Spinal cord (tissue), 10 donors: ENCODE results near the gene PCDH9. TPM values are rescaled to one million over a fixed set of nuclear protein-coding genes. Genes with fewer than 3 reads are reported as not detected.

Source experiments
- DNase-seq, 6 donors: peaks; one replicate each; pipeline versions ENCODE4 v3.0.0 to v3.0.0-alpha.2; 2013 to 2015; ENCODE audit warnings: low spot score in 6 of 6, low read depth in 4 of 6
- H3K27ac ChIP-seq: one replicate; pipeline ENCODE4 v1.5.1; 2013; ENCODE audit warnings: low read depth, low read length, control low read depth
- H3K27me3 ChIP-seq: one replicate; pipeline ENCODE4 v1.6.1; 2013; ENCODE audit warnings: low read length; ENCODE audit not compliant: control insufficient read depth, insufficient read depth
- H3K36me3 ChIP-seq: one replicate; pipeline ENCODE4 v1.6.1; 2013; ENCODE audit warnings: low read length; ENCODE audit not compliant: control insufficient read depth, insufficient read depth
- H3K4me1 ChIP-seq: one replicate; pipeline ENCODE4 v1.6.1; 2013; ENCODE audit warnings: low read length; ENCODE audit not compliant: control insufficient read depth, insufficient read depth
- H3K4me3 ChIP-seq: one replicate; pipeline ENCODE4 v1.5.1; 2013; ENCODE audit warnings: low read depth, low read length, control low read depth
- H3K9me3 ChIP-seq: one replicate; pipeline ENCODE4 v1.6.1; 2013; ENCODE audit warnings: low read length; ENCODE audit not compliant: control insufficient read depth, insufficient read depth
- WGBS: methylation state at CpG from one replicate; pipeline ENCODE4 v1.1.5; 2013; ENCODE audit warnings: missing lambda C conversion rate; ENCODE audit not compliant: insufficient coverage; 5-methylcytosine and 5-hydroxymethylcytosine counted together
- polyA plus RNA-seq, 2 donors: library from polyadenylated mRNA; unstranded; fragments of 120-200 nt; gene quantifications; one replicate each; pipeline ENCODE4 v1.2.1, GENCODE V29; 2013; ENCODE audit not compliant: insufficient read length in 2 of 2
- total RNA-seq, 2 donors: library from RNA; depleted of rRNA in 1 of 2; stranded (reverse); fragments of 120-200 nt in 1 of 2; fragments of >200 nt in 1 of 2; gene quantifications; one replicate each; pipeline versions ENCODE4 v1.2.3 to v1.2.4, GENCODE V29; 2013 to 2014
- donor health status: healthy.

PCDH9 gene
- total and polyA plus RNA-seq, 4 donors = 37.6 to 180 (median 60.7) TPM

- 50% methylated on average over 1 of the region's 2 CpGs for WGBS
- Histone ChIP-seq H3K27me3 (no peaks in the 10 kb centered on the region), H3K4me1 (no peaks in the 10 kb centered on the region), H3K36me3 (no peaks in the 10 kb centered on the region), H3K4me3 (no peak overlapping the region), H3K9me3 (no peaks in the 10 kb centered on the region), H3K27ac (no peak overlapping the region)
- no peak for DNase-seq
These were observed 187.6 kb downstream of the PCDH9 start for GRCh38 chr13:67042556-67042955.

DNA sequence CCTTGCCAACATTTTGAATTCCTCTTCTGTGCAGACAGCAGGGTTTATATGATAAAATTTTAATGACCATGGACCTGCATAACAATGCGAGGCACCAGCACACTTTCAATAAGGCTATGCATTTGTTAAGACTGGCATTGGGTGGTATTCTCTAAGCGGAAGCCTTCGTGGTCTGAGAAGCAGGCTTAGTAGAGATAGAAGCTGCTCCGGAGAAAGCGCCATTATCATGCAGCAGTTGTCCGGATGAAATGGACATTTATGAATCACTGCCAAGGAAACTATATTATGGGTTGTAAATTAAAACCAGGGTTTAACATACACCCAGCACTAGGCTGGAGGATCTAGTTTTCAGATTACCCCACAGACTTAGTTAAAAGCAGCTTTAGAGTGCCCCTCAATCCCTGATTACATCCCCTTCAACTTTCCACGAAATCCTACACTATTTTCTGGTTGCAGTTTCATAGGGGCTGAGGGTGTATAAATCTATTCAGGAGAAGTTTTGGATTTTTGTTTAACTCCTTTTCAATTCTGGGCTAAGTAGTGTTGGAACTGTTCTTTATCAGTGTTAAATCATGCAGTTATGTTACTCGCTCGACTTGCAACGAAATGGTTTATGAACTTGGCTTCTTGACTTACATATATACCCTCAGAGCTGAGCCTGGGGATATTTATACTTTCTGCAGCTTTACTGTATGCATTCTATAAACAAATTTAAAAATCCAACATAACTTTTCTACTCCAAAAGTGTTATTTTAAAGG lies 193.3 kb downstream of the PCDH9 start:
- no peaks in the 10 kb centered on the region for H3K4me1 ChIP-seq
- no peaks in the 10 kb centered on the region for H3K27me3 ChIP-seq
- WGBS = 81% methylated on average over 3 of the region's 10 CpGs
- H3K27ac ChIP-seq = no peak overlapping the region
- no peaks in the 10 kb centered on the region for H3K36me3 ChIP-seq
- H3K4me3 ChIP-seq = no peak overlapping the region
- no peaks in the 10 kb centered on the region for H3K9me3 ChIP-seq
- peak in 2 of 6 donors; percentile 48 to 49 for DNase-seq

DNA sequence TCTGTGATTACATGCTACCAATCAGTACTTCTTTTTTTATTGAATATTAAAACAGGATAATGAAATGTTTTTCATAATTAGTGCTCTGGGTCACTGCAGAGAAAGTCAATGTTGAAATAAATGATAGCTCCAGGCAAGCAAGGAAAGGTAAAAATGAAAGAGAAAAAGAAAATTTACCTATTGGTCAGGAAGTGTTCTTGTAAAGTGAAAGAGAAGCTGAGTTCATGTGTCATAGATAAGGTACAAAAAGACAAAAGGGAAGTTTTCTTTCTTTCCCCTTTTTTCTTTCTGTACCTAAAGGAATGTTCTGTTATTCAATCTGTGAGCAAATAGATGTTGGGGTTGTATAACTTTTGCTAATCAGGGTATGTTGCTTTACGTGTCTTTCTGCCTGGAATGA lies 197.0 kb downstream of the PCDH9 start:
- 100% methylated on average over 1 of the region's 1 CpG for WGBS
- Histone ChIP-seq H3K27ac (no peak overlapping the region), H3K9me3 (no peaks in the 10 kb centered on the region), H3K36me3 (no peaks in the 10 kb centered on the region), H3K4me3 (no peak overlapping the region), H3K27me3 (no peaks in the 10 kb centered on the region), H3K4me1 (no peaks in the 10 kb centered on the region)
- DNase-seq = no peak

DNA sequence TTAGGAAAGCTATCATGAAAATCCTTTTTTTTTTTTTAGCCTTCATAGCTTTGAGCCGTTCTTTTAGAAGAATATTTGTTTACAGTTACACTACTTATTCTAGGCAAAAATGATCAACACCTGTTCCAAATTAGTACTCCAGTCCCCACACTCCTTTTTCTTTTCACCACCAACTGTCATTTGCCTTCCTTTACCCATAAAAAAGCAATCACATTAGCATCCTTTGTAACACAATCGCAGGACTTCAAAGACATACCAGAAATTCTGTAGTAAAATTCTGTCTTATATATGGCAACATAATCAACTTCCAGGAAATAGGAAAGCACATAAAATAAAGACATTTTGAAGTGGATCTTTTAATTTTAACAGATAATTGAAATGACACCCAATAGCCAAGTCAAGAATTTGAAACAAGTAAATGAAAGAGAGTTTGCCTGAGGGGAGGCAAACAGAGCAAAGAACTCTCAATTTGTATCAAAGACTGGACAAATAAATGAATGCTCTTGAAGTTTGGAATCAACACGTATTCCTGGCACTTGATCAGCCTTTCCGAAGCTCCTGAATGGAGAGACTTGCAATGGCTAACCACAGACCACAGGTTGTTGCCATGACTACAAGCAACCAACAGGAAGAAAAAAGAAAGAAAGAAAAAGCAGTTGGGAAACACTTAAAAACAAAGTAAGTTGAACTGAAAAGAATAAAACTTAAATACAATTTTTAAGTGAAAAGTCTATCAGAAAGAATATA lies 206.8 kb downstream of the PCDH9 start:
- Histone ChIP-seq H3K27ac (peak overlapping the region; percentile 61), H3K9me3 (no peaks in the 10 kb centered on the region), H3K4me3 (no peak overlapping the region), H3K4me1 (no peaks in the 10 kb centered on the region), H3K27me3 (no peaks in the 10 kb centered on the region), H3K36me3 (no peaks in the 10 kb centered on the region)
- DNase-seq = peak in 5 of 6 donors; percentile 35 to 85 (median 53)
- WGBS = no CpG with 5 or more reads among the region's 4 CpGs

GRCh38 chr13:67018775-67019174 lies 211.4 kb downstream of the PCDH9 start:
- 95% methylated on average over 3 of the region's 3 CpGs for WGBS
- Histone ChIP-seq H3K4me3 (no peak overlapping the region), H3K27ac (no peak overlapping the region), H3K27me3 (no peaks in the 10 kb centered on the region), H3K36me3 (no peaks in the 10 kb centered on the region), H3K4me1 (no peaks in the 10 kb centered on the region), H3K9me3 (no peaks in the 10 kb centered on the region)
- no peak for DNase-seq

- Histone ChIP-seq H3K36me3 (no peaks in the 10 kb centered on the region), H3K4me3 (no peak overlapping the region), H3K27ac (no peak overlapping the region), H3K4me1 (no peaks in the 10 kb centered on the region), H3K9me3 (no peaks in the 10 kb centered on the region), H3K27me3 (no peaks in the 10 kb centered on the region)
- DNase-seq = peak in 1 of 6 donors; percentile 85
- no CpG with 5 or more reads among the region's 2 CpGs for WGBS
These were observed 212.9 kb downstream of the PCDH9 start for GRCh38 chr13:67017276-67017675.

GRCh38 chr13:67015976-67016600 lies 214.0 kb downstream of the PCDH9 start:
- no CpG with 5 or more reads among the region's 2 CpGs for WGBS
- no peaks in the 10 kb centered on the region for H3K9me3 ChIP-seq
- H3K27me3 ChIP-seq = no peaks in the 10 kb centered on the region
- H3K36me3 ChIP-seq = no peaks in the 10 kb centered on the region
- H3K4me3 ChIP-seq = no peak overlapping the region
- H3K4me1 ChIP-seq = no peaks in the 10 kb centered on the region
- H3K27ac ChIP-seq = no peak overlapping the region
- no peak for DNase-seq

- no peaks in the 10 kb centered on the region for H3K9me3 ChIP-seq
- WGBS = 100% methylated on average over 1 of the region's 1 CpG
These were observed 215.7 kb downstream of the PCDH9 start for GRCh38 chr13:67014399-67014798.

GRCh38 chr13:67013709-67014108 lies 216.4 kb downstream of the PCDH9 start:
- DNase-seq = no peak
- whole genome bisulfite sequencing = 92% methylated on average over 1 of the region's 2 CpGs
- H3K36me3 ChIP-seq = no peaks in the 10 kb centered on the region
- H3K9me3 ChIP-seq = no peaks in the 10 kb centered on the region
- no peak overlapping the region for H3K4me3 ChIP-seq
- no peaks in the 10 kb centered on the region for H3K27me3 ChIP-seq
- no peaks in the 10 kb centered on the region for H3K4me1 ChIP-seq
- H3K27ac ChIP-seq = no peak overlapping the region

More at GRCh38 chr13:67014399-67014798, 215.7 kb downstream of the PCDH9 start:
- Histone ChIP-seq H3K4me3 (no peak overlapping the region), H3K27ac (no peak overlapping the region), H3K4me1 (no peaks in the 10 kb centered on the region), H3K36me3 (no peaks in the 10 kb centered on the region), H3K27me3 (no peaks in the 10 kb centered on the region)
- no peak for DNase-seq
